Measurements from ENCODE around the gene C2orf72. TPM values are rescaled to one million over a fixed set of nuclear protein-coding genes. Genes with fewer than 3 reads are reported as not detected.

The C2orf72 gene
- total and polyA plus RNA-seq, 2 donors (not counting 1 experiment from before 2014, with no cell fraction given), result 0.33 to 1.9 TPM

DNA sequence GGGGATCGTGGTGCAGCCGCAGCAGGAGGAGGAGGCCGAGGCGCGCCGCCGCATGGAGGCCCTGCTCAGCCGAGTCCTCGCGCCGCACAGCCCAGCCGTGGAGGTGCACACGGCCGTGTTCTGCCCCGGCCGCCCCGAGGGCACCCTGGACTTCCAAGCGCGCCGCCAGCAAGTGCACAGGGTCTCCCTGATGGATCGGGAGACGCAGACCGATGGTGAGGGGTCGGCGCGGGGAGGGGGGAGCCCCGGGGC lies 46.5 kb upstream of the C2orf72 start:
- Histone ChIP-seq H3K9me3 (ENCODE audit: control insufficient read depth, insufficient read depth, low read depth, low read length) (no peaks in the 10 kb centered on the region), H3K4me3 (replicated peaks in 1 of 4; ENCODE audit: control extremely low read depth in 1 of 4, insufficient read depth in 1 of 4, low read depth in 3 of 4, low read length in 4 of 4) (no peak overlapping the region), H3K27me3 (ENCODE audit: control insufficient read depth, insufficient read depth, low read length) (peaks cover 4% of the 10 kb centered on the region), H3K79me2 (ENCODE audit: control insufficient read depth, insufficient read depth, low read length) (no peaks in the 10 kb centered on the region), H4K20me1 (ENCODE audit: control insufficient read depth, extremely low read depth, insufficient read depth, low read length) (no peaks in the 10 kb centered on the region), H3K27ac (ENCODE audit: insufficient read depth, low read length) (no peak overlapping the region), H3K36me3 (ENCODE audit: control insufficient read depth, insufficient read depth, low read length) (no peaks in the 10 kb centered on the region), H3K4me1 (ENCODE audit: control insufficient read depth, extremely low read depth, insufficient read depth, low read length) (no peaks in the 10 kb centered on the region), H3K9ac (ENCODE audit: insufficient read depth, low read length) (no peak overlapping the region), H2AFZ (ENCODE audit: low read length) (no peak overlapping the region), H3K4me2 (ENCODE audit: extremely low read depth, insufficient read depth, low read length) (no peak overlapping the region)
- TF ChIP-seq EZH2 (IDR thresholded peaks at IDR 0.05; ENCODE audit: low read length, missing control alignments), result no peak
- TF ChIP-seq, protein P1, sequence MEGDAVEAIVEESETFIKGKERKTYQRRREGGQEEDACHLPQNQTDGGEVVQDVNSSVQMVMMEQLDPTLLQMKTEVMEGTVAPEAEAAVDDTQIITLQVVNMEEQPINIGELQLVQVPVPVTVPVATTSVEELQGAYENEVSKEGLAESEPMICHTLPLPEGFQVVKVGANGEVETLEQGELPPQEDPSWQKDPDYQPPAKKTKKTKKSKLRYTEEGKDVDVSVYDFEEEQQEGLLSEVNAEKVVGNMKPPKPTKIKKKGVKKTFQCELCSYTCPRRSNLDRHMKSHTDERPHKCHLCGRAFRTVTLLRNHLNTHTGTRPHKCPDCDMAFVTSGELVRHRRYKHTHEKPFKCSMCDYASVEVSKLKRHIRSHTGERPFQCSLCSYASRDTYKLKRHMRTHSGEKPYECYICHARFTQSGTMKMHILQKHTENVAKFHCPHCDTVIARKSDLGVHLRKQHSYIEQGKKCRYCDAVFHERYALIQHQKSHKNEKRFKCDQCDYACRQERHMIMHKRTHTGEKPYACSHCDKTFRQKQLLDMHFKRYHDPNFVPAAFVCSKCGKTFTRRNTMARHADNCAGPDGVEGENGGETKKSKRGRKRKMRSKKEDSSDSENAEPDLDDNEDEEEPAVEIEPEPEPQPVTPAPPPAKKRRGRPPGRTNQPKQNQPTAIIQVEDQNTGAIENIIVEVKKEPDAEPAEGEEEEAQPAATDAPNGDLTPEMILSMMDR (conservative IDR thresholded peaks at IDR 0.05 in 1 of 2, IDR thresholded peaks at IDR 0.05 in 1 of 2; ENCODE audit: low read depth in 1 of 2, low read length in 2 of 2), result no peak
- no peak for DNase-seq (ENCODE audit: low read depth in 2 of 2)

DNA sequence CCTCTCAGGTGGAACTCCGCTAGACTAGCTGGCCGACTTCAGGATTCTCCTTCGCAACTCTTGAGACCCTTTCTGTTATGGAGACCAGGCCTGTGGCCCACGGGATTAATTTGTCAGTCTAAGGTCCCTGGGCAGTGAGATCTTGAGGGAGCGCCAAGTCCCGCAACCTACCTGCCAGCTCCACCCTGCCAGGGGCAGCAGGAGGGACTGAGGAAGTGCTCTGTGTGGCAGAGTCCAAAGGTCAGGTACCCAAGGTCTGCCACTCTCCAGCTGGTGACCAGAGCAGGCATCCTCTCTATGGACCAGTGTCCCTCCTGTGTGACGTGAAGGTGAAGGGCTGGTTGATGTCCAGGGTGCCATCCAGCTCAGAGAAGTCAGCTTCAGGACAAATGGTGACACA lies 45.7 kb upstream of the C2orf72 start:
- Histone ChIP-seq H3K36me3 (ENCODE audit: control insufficient read depth, insufficient read depth, low read length) (no peaks in the 10 kb centered on the region), H4K20me1 (ENCODE audit: control insufficient read depth, extremely low read depth, insufficient read depth, low read length) (no peaks in the 10 kb centered on the region), H3K4me1 (ENCODE audit: control insufficient read depth, extremely low read depth, insufficient read depth, low read length) (no peaks in the 10 kb centered on the region), H3K79me2 (ENCODE audit: control insufficient read depth, insufficient read depth, low read length) (no peaks in the 10 kb centered on the region), H3K9me3 (ENCODE audit: control insufficient read depth, insufficient read depth, low read depth, low read length) (no peaks in the 10 kb centered on the region), H3K4me2 (ENCODE audit: extremely low read depth, insufficient read depth, low read length) (no peak overlapping the region), H3K27me3 (ENCODE audit: control insufficient read depth, insufficient read depth, low read length) (peaks cover 4% of the 10 kb centered on the region), H3K4me3 (replicated peaks in 1 of 4; ENCODE audit: control extremely low read depth in 1 of 4, insufficient read depth in 1 of 4, low read depth in 3 of 4, low read length in 4 of 4) (no peak overlapping the region), H2AFZ (ENCODE audit: low read length) (no peak overlapping the region), H3K9ac (ENCODE audit: insufficient read depth, low read length) (no peak overlapping the region), H3K27ac (ENCODE audit: insufficient read depth, low read length) (no peak overlapping the region)
- DNase-seq (ENCODE audit: low read depth in 2 of 2), result no peak
- TF ChIP-seq, protein P1 (conservative IDR thresholded peaks at IDR 0.05 in 1 of 2, IDR thresholded peaks at IDR 0.05 in 1 of 2; ENCODE audit: low read depth in 1 of 2, low read length in 2 of 2), result no peak
- no peak for TF ChIP-seq EZH2 (IDR thresholded peaks at IDR 0.05; ENCODE audit: low read length, missing control alignments)

DNA sequence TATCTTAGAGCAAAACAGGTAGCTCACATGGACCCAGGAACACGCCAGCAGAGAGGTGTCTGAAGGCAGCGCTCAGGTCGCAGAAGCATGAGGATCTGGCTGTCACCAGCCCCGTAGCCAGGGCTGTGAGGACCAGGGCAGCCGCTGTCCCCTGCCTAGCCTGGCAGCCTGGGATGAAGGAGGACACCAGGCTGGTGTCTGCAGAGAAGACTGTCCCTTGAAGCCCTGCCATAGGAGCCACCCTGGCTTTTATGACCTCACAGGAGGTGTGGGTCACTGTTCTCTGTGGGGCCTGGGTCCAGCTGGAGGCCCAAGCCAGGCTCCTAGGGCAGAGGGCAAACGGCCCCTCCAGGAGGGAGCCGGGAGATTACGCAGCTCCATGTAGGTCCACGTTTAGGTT lies 41.5 kb upstream of the C2orf72 start, which contains the start of gene SPATA3:
Gene SPATA3 (plus strand): TSS at position 301 of the 400 bp plus-strand sequence. CDS start 113 bp downstream, outside the sequence.
- H3K27me3 ChIP-seq (ENCODE audit: control insufficient read depth, insufficient read depth, low read length), result peaks cover 8% of the 10 kb centered on the region
- no peak within 1 kb of the TSS for H3K4me3 ChIP-seq (replicated peaks in 1 of 4; ENCODE audit: control extremely low read depth in 1 of 4, insufficient read depth in 1 of 4, low read depth in 3 of 4, low read length in 4 of 4)
- H3K79me2 ChIP-seq (ENCODE audit: control insufficient read depth, insufficient read depth, low read length), result no peaks in the 10 kb centered on the region
- TF ChIP-seq EZH2 (IDR thresholded peaks at IDR 0.05; ENCODE audit: low read length, missing control alignments), result no peak
- TF ChIP-seq, protein P1 (conservative IDR thresholded peaks at IDR 0.05 in 1 of 2, IDR thresholded peaks at IDR 0.05 in 1 of 2; ENCODE audit: low read depth in 1 of 2, low read length in 2 of 2), result no peak
- H4K20me1 ChIP-seq (ENCODE audit: control insufficient read depth, extremely low read depth, insufficient read depth, low read length), result no peaks in the 10 kb centered on the region
- no peak within 1 kb of the TSS for H3K27ac ChIP-seq (ENCODE audit: insufficient read depth, low read length)
- H2AFZ ChIP-seq (ENCODE audit: low read length), result no peak within 1 kb of the TSS
- H3K36me3 ChIP-seq (ENCODE audit: control insufficient read depth, insufficient read depth, low read length), result no peaks in the 10 kb centered on the region
- no peaks in the 10 kb centered on the region for H3K9me3 ChIP-seq (ENCODE audit: control insufficient read depth, insufficient read depth, low read depth, low read length)
- H3K4me2 ChIP-seq (ENCODE audit: extremely low read depth, insufficient read depth, low read length), result no peak within 1 kb of the TSS
- DNase-seq (ENCODE audit: low read depth in 2 of 2), result no peak
- H3K9ac ChIP-seq (ENCODE audit: insufficient read depth, low read length), result no peak within 1 kb of the TSS
- H3K4me1 ChIP-seq (ENCODE audit: control insufficient read depth, extremely low read depth, insufficient read depth, low read length), result no peaks in the 10 kb centered on the region

Data from fibroblast of lung (primary cell).